Osteoblast (primary cell): ENCODE measurements around the gene NELL1. TPM values are rescaled to one million over a fixed set of nuclear protein-coding genes. Genes with fewer than 3 reads are reported as not detected.

Source experiments
- DNase-seq: peaks from one replicate; pipeline ENCODE4 v3.0.0; 2011; ENCODE audit warnings: low spot score, mixed read lengths; ENCODE audit not compliant: insufficient read length; ENCODE audit errors: missing footprints
- H2AFZ ChIP-seq: 2 replicates; pipeline ENCODE4 v1.6.0; 2011; ENCODE audit warnings: mild to moderate bottlenecking, low read length
- H3K27ac ChIP-seq: 2 replicates; pipeline ENCODE4 v1.5.1; 2011; ENCODE audit warnings: mild to moderate bottlenecking, low read depth, low read length, moderate library complexity
- H3K27me3 ChIP-seq: 2 replicates; pipeline ENCODE4 v1.6.0; 2012; ENCODE audit warnings: mild to moderate bottlenecking, control low read depth, inconsistent platforms, low read length, moderate library complexity; ENCODE audit not compliant: insufficient read depth
- H3K36me3 ChIP-seq: 2 replicates; pipeline ENCODE4 v1.5.1; 2011; ENCODE audit warnings: mild to moderate bottlenecking, low read length, control low read depth, moderate library complexity; ENCODE audit not compliant: insufficient read depth
- H3K4me1 ChIP-seq: 2 replicates; pipeline ENCODE4 v1.5.1; 2011; ENCODE audit warnings: mild to moderate bottlenecking, low read length, control low read depth, moderate library complexity; ENCODE audit not compliant: insufficient read depth
- H3K4me2 ChIP-seq: 2 replicates; pipeline ENCODE4 v1.6.0; 2011; ENCODE audit warnings: mild to moderate bottlenecking, low read length; ENCODE audit not compliant: insufficient read depth
- H3K4me3 ChIP-seq: fragments of 200-600 bp; sonication (generic); 3 replicates; pipeline ENCODE4 v1.5.1; 2012; ENCODE audit warnings: mild to moderate bottlenecking, low read length, inconsistent platforms; ENCODE audit not compliant: insufficient read depth
- H3K79me2 ChIP-seq: 2 replicates; pipeline ENCODE4 v1.6.0; 2012; ENCODE audit warnings: mild to moderate bottlenecking, low read length, control low read depth, inconsistent platforms; ENCODE audit not compliant: insufficient read depth
- H3K9me3 ChIP-seq: 2 replicates; pipeline ENCODE4 v1.5.1; 2011; ENCODE audit warnings: low read depth, low read length, control low read depth
- H4K20me1 ChIP-seq: 2 replicates; pipeline ENCODE4 v1.6.0; 2012; ENCODE audit warnings: mild to moderate bottlenecking, low read length, control low read depth; ENCODE audit not compliant: insufficient read depth
- CTCF ChIP-seq: IDR thresholded peaks from 2 replicates; pipeline ENCODE4 v1.5.1; 2011; ENCODE audit warnings: mild to moderate bottlenecking, low read depth, low read length, moderate library complexity; ENCODE audit errors: extremely low read depth
- total RNA-seq: library from RNA; depleted of rRNA; stranded (reverse); fragments of >200 nt; gene quantifications from 2 replicates; pipeline ENCODE4 v1.2.3, GENCODE V29; 2012

The NELL1 gene
- total RNA-seq, 1 donor = not detected

- Histone ChIP-seq H3K9me3 (no peaks in the 10 kb centered on the region), H3K79me2 (no peaks in the 10 kb centered on the region), H3K27ac (no peak overlapping the region), H2AFZ (no peak overlapping the region), H3K4me3 (no peak overlapping the region), H4K20me1 (no peaks in the 10 kb centered on the region), H3K27me3 (no peaks in the 10 kb centered on the region), H3K4me1 (no peaks in the 10 kb centered on the region), H3K36me3 (no peaks in the 10 kb centered on the region), H3K4me2 (no peak overlapping the region)
- no peak for DNase-seq
- no peak for TF ChIP-seq CTCF
Observed at GRCh38 chr11:21321072-21321471, 651.7 kb downstream of the NELL1 start.

- H3K27me3 ChIP-seq = no peaks in the 10 kb centered on the region
- H3K27ac ChIP-seq = no peak overlapping the region
- DNase-seq = no peak
- no peak overlapping the region for H2AFZ ChIP-seq
- H3K4me3 ChIP-seq = no peak overlapping the region
- TF ChIP-seq CTCF = no peak
- H3K4me1 ChIP-seq = no peaks in the 10 kb centered on the region
- H3K4me2 ChIP-seq = no peak overlapping the region
- H3K79me2 ChIP-seq = no peaks in the 10 kb centered on the region
- H4K20me1 ChIP-seq = no peaks in the 10 kb centered on the region
- H3K36me3 ChIP-seq = no peaks in the 10 kb centered on the region
- H3K9me3 ChIP-seq = no peaks in the 10 kb centered on the region
Observed at GRCh38 chr11:21321530-21321929, 652.1 kb downstream of the NELL1 start.

GRCh38 chr11:21323617-21324016 is 654.2 kb downstream of the NELL1 start:
- no peak for DNase-seq
- no peaks in the 10 kb centered on the region for H4K20me1 ChIP-seq
- no peak overlapping the region for H3K27ac ChIP-seq
- TF ChIP-seq CTCF = no peak
- no peaks in the 10 kb centered on the region for H3K4me1 ChIP-seq
- H2AFZ ChIP-seq = no peak overlapping the region
- H3K4me3 ChIP-seq = no peak overlapping the region
- no peaks in the 10 kb centered on the region for H3K27me3 ChIP-seq
- H3K4me2 ChIP-seq = no peak overlapping the region
- no peaks in the 10 kb centered on the region for H3K36me3 ChIP-seq
- no peaks in the 10 kb centered on the region for H3K79me2 ChIP-seq
- no peaks in the 10 kb centered on the region for H3K9me3 ChIP-seq

GRCh38 chr11:21343204-21343603 is 673.8 kb downstream of the NELL1 start:
- DNase-seq = no peak
- Histone ChIP-seq H3K79me2 (no peaks in the 10 kb centered on the region), H3K27ac (no peak overlapping the region), H3K4me2 (no peak overlapping the region), H4K20me1 (no peaks in the 10 kb centered on the region), H2AFZ (no peak overlapping the region), H3K27me3 (no peaks in the 10 kb centered on the region), H3K4me3 (no peak overlapping the region), H3K4me1 (no peaks in the 10 kb centered on the region), H3K9me3 (no peaks in the 10 kb centered on the region), H3K36me3 (no peaks in the 10 kb centered on the region)
- TF ChIP-seq CTCF = no peak
